ENCODE measurements around the gene GVQW3.
"Not testable (repeated sequence)": the region's sequence is repeated elsewhere in the genome, so short reads cannot be mapped to it uniquely, and the experiment has no call there.

GVQW3 gene

DNA sequence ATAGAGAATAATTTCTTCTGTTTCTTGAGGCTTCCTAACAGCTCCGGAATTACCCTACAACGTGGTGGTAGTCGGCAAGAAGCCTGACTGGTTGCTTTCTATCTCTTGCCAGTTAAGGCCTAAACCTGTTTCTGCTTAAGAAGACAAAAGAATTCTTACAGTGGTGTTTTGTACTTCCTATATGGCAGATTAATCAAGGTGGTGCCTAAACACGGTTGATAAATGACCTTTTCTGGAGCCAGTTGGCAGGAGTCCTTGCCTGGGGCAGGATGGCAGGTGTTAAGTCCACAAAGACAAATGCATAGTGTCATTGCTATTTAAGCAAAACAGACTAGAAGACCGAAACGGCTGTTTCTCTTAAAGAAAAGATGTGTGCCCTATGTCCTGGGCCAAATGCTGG lies 9.9 kb downstream of the GVQW3 start:
- DNase-seq = no peak

GRCh38 chr11:76391811-76392475 lies 10.8 kb downstream of the GVQW3 start:
- DNase-seq = no peak

GRCh38 chr11:76392870-76393269 lies 11.7 kb downstream of the GVQW3 start:
- no peak for DNase-seq

DNA sequence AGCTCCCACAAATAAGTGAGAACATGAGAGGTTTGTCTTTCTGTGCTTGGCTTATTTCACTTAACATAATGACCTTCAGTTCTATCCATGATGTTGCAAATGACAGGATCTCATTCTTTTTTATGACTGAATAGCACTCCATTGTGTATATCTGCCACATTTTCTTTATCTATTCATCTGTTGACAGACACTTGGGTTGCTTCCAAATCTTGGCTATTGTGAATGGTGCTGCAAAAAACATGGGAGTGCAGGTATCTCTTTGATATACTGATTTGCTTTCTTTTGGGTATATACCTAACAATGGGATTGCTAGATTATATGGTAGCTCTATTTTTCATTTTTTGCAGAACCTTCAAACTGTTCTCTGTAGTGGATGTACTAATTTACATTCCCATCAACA lies 13.3 kb downstream of the GVQW3 start:
- DNase-seq = no peak

- no peak for DNase-seq
Observed at GRCh38 chr11:76395296-76395695, 14.2 kb downstream of the GVQW3 start.

DNA sequence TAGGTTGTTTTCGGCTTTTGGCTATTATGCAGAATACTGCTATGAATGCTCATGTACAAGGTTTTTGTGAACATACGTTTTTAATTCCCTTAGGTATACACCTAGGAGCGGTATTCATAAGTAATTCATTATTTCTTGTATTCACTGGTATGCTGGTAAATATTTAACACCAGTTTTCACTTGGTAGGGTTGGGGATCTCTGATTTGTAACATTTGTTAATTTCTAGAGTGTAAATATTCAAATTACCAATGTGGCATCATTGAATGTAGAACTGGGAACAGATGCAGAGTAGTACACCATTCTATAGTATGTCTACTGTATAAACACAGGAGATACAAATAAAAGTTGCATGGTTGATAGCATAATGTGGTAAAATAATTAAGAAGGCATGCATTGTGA lies 16.3 kb downstream of the GVQW3 start:
- DNase-seq = no peak

- no peak for DNase-seq
Observed at GRCh38 chr11:76400967-76401366, 19.8 kb downstream of the GVQW3 start.

DNA sequence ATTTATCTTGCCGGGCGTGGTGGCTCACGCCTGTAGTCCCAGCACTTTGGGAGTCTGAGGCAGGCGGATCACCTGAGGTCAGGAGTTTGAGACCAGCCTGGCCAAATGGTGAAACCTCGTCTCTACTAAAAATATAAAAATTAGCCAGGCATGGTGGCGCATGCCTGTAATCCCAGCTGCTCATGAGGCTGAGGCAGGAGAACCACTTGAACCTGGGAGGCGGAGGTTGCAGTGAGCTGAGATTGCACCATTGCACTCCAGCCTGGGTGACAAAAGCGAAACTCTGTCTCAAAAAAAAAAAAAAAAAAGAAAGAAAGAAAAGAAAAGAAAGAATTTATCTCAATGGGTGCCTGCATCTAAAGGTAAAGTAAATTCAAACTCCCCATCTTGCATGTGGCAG lies 20.4 kb downstream of the GVQW3 start:
- DNase-seq = not testable (repeated sequence)

DNA sequence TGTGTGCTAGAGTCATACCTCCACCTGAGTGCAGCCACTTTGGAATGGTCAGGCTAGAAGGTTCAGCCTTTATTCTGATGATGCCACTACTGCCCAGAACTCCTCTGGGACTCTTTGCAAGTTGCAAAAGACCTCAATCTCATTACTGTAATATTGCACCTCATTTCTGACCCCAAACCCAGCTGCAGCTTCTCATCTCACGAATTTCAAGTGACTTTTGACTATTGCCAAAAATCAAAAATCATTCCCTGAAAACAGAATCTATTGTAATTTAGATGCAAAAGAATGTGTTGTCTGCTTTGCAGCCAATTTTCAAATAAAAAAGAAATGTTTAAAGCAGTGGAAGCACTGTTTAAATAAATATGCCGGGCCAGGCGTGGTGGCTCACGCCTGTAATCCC lies 25.2 kb downstream of the GVQW3 start:
- DNase-seq = no peak

DNA sequence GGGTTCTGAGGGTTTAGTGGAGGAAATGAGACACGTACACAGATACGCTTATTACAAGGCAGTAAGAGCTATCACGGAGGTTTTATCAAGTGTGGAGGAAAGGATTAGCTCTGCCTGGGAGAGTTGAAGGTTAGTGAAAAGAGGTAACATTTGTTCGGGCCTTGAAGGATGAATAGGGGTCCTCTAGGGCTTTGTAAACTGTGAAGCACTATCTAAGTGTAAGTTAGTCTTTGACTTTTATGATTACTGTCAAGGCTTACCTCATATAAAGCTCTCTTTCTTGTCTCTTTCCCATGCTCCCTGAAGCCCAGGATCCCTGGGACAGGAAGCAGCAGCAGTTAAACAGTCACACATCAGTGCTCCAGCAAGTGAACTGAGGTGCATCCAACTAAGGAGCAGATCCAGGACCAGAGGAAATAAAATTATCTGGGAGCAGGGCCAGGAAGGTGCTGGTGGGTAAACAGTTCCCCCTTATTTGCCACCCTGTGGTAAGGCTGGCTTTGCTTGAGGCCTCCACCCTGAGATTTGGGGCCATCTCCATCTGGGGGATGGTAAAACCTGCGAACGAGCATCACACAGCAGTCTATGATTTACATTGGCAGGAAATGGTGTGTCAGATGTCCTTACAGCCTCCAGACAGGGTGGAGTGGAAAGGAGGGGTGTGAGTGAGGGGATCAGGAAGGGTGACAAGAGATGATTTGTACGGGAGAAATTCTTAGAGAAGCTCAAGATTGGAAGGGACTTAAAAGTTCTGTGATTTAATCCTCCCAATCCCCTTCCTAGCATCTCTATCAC lies 27.2 kb downstream of the GVQW3 start:
- DNase-seq = no peak

- no peak for DNase-seq
Observed at GRCh38 chr11:76410851-76411357, 29.8 kb downstream of the GVQW3 start.

- no peak for DNase-seq
Observed at GRCh38 chr11:76415073-76415472, 34.0 kb downstream of the GVQW3 start.

- no peak for DNase-seq
Observed at GRCh38 chr11:76419896-76420295, 38.8 kb downstream of the GVQW3 start.

- no peak for DNase-seq
Observed at GRCh38 chr11:76424379-76424778, 43.3 kb downstream of the GVQW3 start.

DNA sequence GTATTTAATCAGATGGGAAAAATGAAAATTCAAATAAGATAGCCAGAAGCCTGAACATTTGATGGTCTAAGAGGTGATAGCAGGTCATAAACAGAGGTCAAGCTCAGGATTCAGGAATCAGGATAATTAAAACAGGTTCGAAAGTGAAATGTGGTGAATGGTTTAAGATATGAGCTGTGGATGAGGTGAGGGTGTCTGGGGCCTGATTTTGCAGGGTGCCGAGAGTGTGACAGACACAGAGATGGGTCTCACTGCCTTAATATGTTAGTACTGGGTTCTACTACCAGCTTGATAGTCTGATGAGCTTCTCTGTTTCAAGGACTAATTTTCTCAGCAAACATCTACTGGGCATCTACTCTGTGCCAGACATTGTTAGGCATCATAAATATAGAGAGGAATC lies 43.8 kb downstream of the GVQW3 start:
- no peak for DNase-seq

- no peak for DNase-seq
Observed at GRCh38 chr11:76426660-76427059, 45.5 kb downstream of the GVQW3 start.

DNA sequence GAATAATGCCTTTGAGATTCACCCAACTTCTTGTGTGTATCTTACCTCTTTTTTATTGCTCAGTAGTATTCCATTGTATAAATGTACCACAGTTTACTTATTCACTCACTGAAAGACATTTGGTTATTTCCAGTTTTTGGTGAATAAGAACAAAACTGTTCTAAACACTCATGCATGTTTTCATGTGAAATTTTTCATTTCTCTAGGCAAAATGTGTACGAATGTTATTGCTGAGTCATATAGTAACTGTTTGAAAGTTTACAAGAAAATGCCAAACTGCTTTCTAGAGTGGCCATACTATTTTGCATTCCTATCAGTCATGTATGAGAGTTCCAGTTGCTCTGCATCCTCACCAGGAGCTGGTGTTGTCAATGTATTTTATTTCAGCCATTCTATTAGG lies 54.9 kb downstream of the GVQW3 start:
- DNase-seq = no peak

GRCh38 chr11:76443268-76443980 lies 62.3 kb downstream of the GVQW3 start:
- DNase-seq = no peak

- no peak for DNase-seq
Observed at GRCh38 chr11:76444065-76444383, 62.9 kb downstream of the GVQW3 start.

DNA sequence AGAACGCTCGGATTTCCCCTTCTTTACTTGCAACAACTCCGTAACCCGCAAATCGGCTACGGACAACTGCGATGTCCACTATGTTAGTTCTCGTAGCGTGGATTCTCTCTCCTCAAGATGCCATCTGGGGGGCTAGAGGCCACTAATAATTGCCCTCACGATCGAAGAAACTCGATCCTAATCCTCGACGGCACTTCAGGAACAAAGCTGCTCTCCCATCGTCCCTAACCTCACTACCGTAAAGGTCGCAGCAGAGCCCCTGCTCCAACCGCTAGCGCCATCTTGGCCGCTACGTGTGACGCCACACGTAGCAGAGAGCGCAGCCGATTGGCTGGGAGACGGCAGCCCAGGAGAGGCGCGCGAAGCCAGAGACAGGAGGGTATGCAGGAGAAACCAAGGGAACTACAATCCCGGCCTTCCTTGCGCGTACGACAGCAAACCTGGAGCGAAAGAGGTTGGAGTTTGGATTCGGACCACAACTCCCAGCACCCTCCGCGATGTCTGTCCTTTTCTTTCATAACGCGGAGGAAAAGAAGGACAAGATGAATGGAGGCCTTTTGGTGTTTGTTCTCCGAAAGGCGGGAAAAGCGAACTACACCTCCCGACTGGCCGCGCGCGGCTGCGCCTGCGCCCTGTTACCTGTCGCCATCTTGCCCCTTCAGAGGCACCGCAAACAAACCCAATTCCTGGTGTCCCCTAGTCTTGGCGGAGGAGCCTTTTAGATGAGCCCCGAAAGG lies 63.4 kb downstream of the GVQW3 start, which contains the start of gene EMSY:
Gene EMSY (plus strand): TSS at position 635 of the 737 bp plus-strand sequence. CDS start 1,921 bp downstream, outside the sequence.
- DNase-seq = peak; percentile 93

GRCh38 chr11:76445121-76446084 lies 64.3 kb downstream of the GVQW3 start:
- DNase-seq = peak; percentile 59

GRCh38 chr11:76448506-76448905 lies 67.4 kb downstream of the GVQW3 start:
- DNase-seq = no peak

Data from DMS 273 treated with DMSO at 0.1 percent for 48 hours (cell line).